Upper lobe of right lung (tissue), 1 donor: ENCODE measurements around the gene CPA1. TPM values are rescaled to one million over a fixed set of nuclear protein-coding genes. Genes with fewer than 3 reads are reported as not detected.

ENCODE experiments used
- ATAC-seq: fragments of 200-7000 bp; cut with Tn5 transposase; one replicate; pipeline ENCODE4 v1.9.1; 2020; ENCODE audit warnings: mild to moderate bottlenecking, moderate library complexity
- DNase-seq: peaks from one replicate; pipeline ENCODE4 v3.0.0-alpha.2; 2020
- H3K27ac ChIP-seq: fragments of 200-600 bp; one replicate; pipeline ENCODE4 v1.8.0; 2022
- H3K27me3 ChIP-seq: fragments of 200-600 bp; one replicate; pipeline ENCODE4 v1.8.0; 2022; ENCODE audit warnings: mild to moderate bottlenecking
- H3K36me3 ChIP-seq: fragments of 200-600 bp; one replicate; pipeline ENCODE4 v1.8.0; 2022
- H3K4me1 ChIP-seq: fragments of 200-600 bp; one replicate; pipeline ENCODE4 v1.8.0; 2022
- H3K4me3 ChIP-seq: fragments of 200-600 bp; one replicate; pipeline ENCODE4 v1.8.0; 2022; ENCODE audit warnings: mild to moderate bottlenecking
- H3K9me3 ChIP-seq: fragments of 200-600 bp; one replicate; pipeline ENCODE4 v1.8.0; 2022
- intact Hi-C: fragments of 100-400 bp; cut with DNase I; formaldehyde crosslinking; loops from one replicate; pipeline ENCODE4 v1.11.0; 2022
- total RNA-seq: library from RNA; stranded (reverse); fragmentation: NEBNext Ultra II Directional; extraction: Animal tissue kit (Norgen Biotek cat#: 25700); gene quantifications from one replicate; pipeline ENCODE4 v1.2.1, GENCODE V29; 2021
- TF ChIP-seq, protein P1 (sequence below): fragments of 200-600 bp; IDR thresholded peaks from one replicate; pipeline ENCODE4 v1.8.0; 2022; ENCODE audit warnings: antibody characterized with exemption
- donor health status: DM: no; HTN: yes; CAD: no; lungs with severe emphysema.

The CPA1 gene
- total RNA-seq, 1 donor from 2014 or later = not detected

- Histone ChIP-seq H3K4me3 (no peak overlapping the region), H3K36me3 (no peaks in the 10 kb centered on the region), H3K4me1 (no peaks in the 10 kb centered on the region), H3K27ac (no peak overlapping the region), H3K27me3 (no peaks in the 10 kb centered on the region), H3K9me3 (no peaks in the 10 kb centered on the region)
- ATAC-seq (no peak), DNase-seq (no peak)
- TF ChIP-seq, protein P1, sequence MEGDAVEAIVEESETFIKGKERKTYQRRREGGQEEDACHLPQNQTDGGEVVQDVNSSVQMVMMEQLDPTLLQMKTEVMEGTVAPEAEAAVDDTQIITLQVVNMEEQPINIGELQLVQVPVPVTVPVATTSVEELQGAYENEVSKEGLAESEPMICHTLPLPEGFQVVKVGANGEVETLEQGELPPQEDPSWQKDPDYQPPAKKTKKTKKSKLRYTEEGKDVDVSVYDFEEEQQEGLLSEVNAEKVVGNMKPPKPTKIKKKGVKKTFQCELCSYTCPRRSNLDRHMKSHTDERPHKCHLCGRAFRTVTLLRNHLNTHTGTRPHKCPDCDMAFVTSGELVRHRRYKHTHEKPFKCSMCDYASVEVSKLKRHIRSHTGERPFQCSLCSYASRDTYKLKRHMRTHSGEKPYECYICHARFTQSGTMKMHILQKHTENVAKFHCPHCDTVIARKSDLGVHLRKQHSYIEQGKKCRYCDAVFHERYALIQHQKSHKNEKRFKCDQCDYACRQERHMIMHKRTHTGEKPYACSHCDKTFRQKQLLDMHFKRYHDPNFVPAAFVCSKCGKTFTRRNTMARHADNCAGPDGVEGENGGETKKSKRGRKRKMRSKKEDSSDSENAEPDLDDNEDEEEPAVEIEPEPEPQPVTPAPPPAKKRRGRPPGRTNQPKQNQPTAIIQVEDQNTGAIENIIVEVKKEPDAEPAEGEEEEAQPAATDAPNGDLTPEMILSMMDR = no peak
- intact Hi-C loops = no loop called here
These were observed 34.6 kb upstream of the CPA1 start for GRCh38 chr7:130345725-130346124.

DNA sequence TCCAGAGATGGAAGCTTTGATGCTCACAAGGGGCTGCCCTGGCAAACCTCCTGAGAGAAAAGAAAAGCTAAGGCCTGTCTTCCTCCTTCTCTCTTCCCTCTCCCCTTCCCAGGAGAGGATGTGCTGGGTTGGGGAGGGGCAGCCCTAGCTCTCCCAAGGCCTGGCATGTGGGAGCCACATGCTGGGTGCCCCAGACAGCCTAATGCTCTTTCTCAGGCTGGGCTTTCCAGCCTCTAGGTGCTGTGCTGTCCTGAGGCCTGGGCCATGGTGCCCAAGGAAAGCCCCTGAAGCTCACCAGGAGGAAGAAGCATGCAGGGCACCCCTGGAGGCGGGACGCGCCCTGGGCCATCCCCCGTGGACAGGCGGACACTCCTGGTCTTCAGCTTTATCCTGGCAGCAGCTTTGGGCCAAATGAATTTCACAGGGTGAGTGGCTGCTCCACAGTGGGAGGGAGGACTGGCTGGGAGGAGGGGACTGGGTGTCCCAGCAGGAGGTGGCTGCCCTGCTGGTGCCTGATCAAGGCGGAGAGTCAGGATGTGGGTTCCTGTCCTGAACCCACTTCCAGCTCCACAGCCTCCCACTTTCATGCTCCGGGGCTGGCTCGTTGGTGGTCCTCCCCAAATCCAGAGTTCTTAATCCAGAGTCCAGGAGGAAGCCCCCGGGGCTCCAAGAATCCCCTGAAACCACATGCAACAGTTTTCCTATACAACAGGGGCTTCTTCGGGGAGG, 34.0 kb upstream of the CPA1 start:
- Histone ChIP-seq H3K9me3 (no peaks in the 10 kb centered on the region), H3K4me1 (no peaks in the 10 kb centered on the region), H3K36me3 (no peaks in the 10 kb centered on the region), H3K27ac (no peak overlapping the region), H3K27me3 (no peaks in the 10 kb centered on the region), H3K4me3 (no peak overlapping the region)
- ATAC-seq (no peak), DNase-seq (no peak)
- TF ChIP-seq, protein P1 = no peak
- intact Hi-C loops = no loop called here

DNA sequence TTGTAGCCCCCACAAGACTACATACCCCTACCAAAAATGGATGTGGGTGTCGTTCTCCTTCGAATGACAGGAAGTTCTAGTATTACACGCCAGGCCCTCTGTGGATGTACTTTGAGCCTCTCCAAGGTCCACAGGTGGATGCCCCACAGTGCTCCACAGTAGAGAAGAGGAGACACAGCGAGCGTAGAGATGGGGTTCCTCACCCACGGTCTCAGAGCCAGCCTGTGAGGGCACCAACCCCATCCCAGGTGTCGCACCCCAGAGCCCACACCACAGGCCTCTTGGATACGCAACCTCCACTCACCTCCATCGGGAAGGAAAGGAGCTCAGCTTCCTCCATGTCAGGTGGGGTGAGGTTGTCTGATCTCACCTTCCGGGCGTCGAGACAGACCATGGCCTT, 33.4 kb upstream of the CPA1 start:
- no peak for ATAC-seq
- Histone ChIP-seq H3K4me1 (no peaks in the 10 kb centered on the region), H3K9me3 (no peaks in the 10 kb centered on the region), H3K27me3 (no peaks in the 10 kb centered on the region), H3K27ac (no peak overlapping the region), H3K36me3 (no peaks in the 10 kb centered on the region), H3K4me3 (no peak overlapping the region)
- no peak for DNase-seq
- TF ChIP-seq, protein P1 = no peak
- intact Hi-C loops = no loop called here

DNA sequence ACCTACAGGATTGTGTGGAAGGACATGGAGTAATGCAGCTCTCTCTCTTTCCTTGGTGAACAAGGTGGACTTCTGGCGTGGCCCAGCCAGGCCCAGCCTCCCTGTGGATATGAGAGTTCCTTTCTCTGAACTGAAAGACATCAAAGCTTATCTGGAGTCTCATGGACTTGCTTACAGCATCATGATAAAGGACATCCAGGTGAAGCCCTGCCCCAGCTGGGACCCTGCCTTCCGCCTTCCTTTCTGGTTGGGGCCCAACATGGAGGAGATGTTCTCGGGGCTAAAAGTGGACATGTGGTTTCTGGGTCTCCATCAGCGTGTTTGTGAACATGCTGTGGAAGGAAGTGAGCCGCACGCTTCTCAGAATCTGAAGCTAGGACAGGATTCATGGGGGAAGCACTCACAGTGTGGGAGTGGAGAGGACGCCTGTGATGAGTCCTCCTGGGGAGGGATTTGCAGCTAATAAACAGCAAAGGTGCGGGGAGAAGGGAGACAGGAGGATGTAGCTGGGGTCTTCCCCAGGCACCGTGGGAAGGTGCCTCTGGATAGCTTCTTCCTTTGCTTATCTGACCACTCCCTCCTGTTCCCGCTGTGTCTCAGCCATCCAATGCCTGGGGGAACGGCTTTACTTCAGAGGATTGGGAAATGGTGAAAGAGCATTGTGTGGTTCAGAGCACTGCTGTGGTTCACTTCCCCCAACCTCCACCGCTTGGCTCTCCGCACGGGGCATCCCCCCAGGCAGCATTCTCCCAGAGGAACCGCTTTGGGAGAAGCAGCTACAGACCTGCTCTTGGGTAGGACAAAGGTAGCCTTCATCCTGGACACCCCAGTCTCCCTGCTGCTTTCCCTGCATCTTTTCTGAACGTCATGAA, 30.1 kb upstream of the CPA1 start:
- DNase-seq (no peak), ATAC-seq (peak; percentile 33)
- H3K4me3 ChIP-seq = no peak overlapping the region
- intact Hi-C loops = no loop called here
- H3K4me1 ChIP-seq = peaks cover 5% of the 10 kb centered on the region
- H3K36me3 ChIP-seq = no peaks in the 10 kb centered on the region
- H3K27me3 ChIP-seq = no peaks in the 10 kb centered on the region
- H3K9me3 ChIP-seq = no peaks in the 10 kb centered on the region
- TF ChIP-seq, protein P1 = no peak
- peak overlapping the region; percentile 55 for H3K27ac ChIP-seq

DNA sequence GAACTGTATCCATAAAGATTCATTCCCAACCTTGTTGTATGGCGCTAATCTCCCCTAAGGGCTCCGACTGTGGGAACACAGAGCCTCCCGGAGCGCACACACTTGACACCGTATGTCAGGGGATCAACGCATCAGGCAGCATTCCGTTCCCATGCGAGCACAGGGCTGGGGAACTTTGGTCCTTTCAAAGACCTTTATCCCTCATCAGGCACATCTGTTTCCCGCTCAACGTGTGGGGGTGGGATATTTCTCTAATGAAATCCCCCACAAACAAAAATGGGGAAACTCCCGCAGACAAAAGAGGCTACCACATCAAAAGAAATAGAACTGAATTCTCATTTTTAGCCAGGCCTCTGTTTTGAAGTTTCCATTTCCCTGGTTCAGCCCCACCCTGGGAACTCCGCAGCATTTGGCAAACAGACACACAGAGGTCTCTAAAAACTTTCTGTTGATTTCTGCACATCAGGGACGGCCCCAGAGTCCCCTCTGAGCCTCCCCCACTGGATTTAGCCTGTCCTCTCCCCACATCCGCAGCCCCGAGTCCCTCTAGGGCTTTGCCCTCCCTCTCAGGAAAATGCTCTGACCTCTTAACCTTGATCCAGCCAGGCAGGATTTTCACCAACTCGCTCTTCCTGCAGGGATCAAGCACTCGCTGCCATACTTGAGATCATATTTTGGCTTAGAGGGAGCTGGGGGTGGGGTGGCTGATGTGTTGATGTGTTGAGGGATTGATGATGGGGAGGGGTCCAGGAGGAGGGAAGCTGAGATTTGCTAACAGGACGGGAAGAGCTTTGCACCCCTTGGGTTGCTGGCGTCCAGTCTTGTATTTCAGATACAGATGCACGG, 29.1 kb upstream of the CPA1 start:
- Histone ChIP-seq H3K27ac (peak overlapping the region; percentile 55), H3K27me3 (no peaks in the 10 kb centered on the region), H3K9me3 (no peaks in the 10 kb centered on the region), H3K4me1 (peaks cover 5% of the 10 kb centered on the region), H3K4me3 (no peak overlapping the region), H3K36me3 (no peaks in the 10 kb centered on the region)
- TF ChIP-seq, protein P1 = no peak
- ATAC-seq (peak; percentile 10), DNase-seq (no peak)
- intact Hi-C loops = no loop called here
